ENCODE data around the gene TSC2. TPM values are rescaled to one million over a fixed set of nuclear protein-coding genes. Genes with fewer than 3 reads are reported as not detected.

Gene TSC2
- total and polyA plus RNA-seq, 2 of the 13 experiments (the other 11 are each of a cell fraction or from before 2014, with no cell fraction given) = 19.6 to 40.4 TPM

DNA sequence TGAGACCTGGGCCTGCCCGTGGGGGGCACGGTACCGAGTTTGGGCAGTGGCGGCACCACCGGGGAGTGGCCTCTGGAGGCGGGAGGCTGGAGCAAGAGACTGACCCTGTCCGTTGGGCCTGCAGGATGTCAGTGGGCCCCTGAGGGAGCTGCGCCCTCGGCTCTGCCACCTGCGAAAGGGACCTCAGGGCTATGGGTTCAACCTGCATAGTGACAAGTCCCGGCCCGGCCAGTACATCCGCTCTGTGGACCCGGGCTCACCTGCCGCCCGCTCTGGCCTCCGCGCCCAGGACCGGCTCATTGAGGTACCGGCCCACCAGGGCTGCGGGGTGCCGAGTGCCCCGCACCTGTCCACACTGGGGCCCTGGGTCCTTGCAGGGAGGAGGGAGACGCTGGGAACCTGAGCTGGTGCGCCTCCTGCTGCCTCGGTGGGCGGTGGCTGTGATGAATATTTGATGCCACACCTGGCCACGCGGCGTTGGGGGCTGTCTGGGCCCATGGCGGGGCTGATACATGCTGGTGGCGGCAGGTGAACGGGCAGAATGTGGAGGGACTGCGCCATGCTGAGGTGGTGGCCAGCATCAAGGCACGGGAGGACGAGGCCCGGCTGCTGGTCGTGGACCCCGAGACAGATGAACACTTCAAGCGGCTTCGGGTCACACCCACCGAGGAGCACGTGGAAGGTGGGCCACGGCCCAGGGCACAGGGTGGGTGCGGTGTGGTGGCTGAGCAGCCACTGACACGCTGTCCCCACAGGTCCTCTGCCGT lies 11.4 kb upstream of the TSC2 start (continued):
- TF ChIP-seq, protein P1, sequence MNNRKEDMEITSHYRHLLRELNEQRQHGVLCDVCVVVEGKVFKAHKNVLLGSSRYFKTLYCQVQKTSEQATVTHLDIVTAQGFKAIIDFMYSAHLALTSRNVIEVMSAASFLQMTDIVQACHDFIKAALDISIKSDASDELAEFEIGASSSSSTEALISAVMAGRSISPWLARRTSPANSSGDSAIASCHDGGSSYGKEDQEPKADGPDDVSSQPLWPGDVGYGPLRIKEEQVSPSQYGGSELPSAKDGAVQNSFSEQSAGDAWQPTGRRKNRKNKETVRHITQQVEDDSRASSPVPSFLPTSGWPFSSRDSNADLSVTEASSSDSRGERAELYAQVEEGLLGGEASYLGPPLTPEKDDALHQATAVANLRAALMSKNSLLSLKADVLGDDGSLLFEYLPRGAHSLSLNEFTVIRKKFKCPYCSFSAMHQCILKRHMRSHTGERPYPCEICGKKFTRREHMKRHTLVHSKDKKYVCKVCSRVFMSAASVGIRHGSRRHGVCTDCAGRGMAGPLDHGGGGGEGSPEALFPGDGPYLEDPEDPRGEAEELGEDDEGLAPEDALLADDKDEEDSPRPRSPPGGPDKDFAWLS (CRISPR knock-in tag; IDR thresholded peaks at IDR 0.05; ENCODE audit: borderline replicate concordance) = no peak
- TF ChIP-seq, protein P2, sequence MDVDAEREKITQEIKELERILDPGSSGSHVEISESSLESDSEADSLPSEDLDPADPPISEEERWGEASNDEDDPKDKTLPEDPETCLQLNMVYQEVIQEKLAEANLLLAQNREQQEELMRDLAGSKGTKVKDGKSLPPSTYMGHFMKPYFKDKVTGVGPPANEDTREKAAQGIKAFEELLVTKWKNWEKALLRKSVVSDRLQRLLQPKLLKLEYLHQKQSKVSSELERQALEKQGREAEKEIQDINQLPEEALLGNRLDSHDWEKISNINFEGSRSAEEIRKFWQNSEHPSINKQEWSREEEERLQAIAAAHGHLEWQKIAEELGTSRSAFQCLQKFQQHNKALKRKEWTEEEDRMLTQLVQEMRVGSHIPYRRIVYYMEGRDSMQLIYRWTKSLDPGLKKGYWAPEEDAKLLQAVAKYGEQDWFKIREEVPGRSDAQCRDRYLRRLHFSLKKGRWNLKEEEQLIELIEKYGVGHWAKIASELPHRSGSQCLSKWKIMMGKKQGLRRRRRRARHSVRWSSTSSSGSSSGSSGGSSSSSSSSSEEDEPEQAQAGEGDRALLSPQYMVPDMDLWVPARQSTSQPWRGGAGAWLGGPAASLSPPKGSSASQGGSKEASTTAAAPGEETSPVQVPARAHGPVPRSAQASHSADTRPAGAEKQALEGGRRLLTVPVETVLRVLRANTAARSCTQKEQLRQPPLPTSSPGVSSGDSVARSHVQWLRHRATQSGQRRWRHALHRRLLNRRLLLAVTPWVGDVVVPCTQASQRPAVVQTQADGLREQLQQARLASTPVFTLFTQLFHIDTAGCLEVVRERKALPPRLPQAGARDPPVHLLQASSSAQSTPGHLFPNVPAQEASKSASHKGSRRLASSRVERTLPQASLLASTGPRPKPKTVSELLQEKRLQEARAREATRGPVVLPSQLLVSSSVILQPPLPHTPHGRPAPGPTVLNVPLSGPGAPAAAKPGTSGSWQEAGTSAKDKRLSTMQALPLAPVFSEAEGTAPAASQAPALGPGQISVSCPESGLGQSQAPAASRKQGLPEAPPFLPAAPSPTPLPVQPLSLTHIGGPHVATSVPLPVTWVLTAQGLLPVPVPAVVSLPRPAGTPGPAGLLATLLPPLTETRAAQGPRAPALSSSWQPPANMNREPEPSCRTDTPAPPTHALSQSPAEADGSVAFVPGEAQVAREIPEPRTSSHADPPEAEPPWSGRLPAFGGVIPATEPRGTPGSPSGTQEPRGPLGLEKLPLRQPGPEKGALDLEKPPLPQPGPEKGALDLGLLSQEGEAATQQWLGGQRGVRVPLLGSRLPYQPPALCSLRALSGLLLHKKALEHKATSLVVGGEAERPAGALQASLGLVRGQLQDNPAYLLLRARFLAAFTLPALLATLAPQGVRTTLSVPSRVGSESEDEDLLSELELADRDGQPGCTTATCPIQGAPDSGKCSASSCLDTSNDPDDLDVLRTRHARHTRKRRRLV (CRISPR knock-in tag; IDR thresholded peaks at IDR 0.05) = no peak
- TF ChIP-seq AKAP8 (CRISPR knock-in tag; IDR thresholded peaks at IDR 0.05) (peak; percentile 38), ZNF44 (CRISPR knock-in tag; IDR thresholded peaks at IDR 0.05) (0 out of 2 replicates have a peak, but pooled peaks have one; percentile 10), ZFYVE20 (CRISPR knock-in tag; IDR thresholded peaks at IDR 0.05; ENCODE audit: borderline replicate concordance, low read depth) (no peak), ZNF746 (CRISPR knock-in tag; IDR thresholded peaks at IDR 0.05) (no peak), KLF13 (CRISPR knock-in tag; IDR thresholded peaks at IDR 0.05) (no peak), NFE2L2 (IDR thresholded peaks at IDR 0.05; ENCODE audit: low read length) (no peak), AHDC1 (CRISPR knock-in tag; IDR thresholded peaks at IDR 0.05; ENCODE audit: borderline replicate concordance) (no peak), RXRA (CRISPR knock-in tag; IDR thresholded peaks at IDR 0.05) (no peak), EP300 (IDR thresholded peaks at IDR 0.05; ENCODE audit: low read depth in 2 of 2, low read length in 2 of 2) (no peak), EP300 (CRISPR knock-in tag; IDR thresholded peaks at IDR 0.05; ENCODE audit: borderline replicate concordance) (no peak)
- TF ChIP-seq, protein P3, sequence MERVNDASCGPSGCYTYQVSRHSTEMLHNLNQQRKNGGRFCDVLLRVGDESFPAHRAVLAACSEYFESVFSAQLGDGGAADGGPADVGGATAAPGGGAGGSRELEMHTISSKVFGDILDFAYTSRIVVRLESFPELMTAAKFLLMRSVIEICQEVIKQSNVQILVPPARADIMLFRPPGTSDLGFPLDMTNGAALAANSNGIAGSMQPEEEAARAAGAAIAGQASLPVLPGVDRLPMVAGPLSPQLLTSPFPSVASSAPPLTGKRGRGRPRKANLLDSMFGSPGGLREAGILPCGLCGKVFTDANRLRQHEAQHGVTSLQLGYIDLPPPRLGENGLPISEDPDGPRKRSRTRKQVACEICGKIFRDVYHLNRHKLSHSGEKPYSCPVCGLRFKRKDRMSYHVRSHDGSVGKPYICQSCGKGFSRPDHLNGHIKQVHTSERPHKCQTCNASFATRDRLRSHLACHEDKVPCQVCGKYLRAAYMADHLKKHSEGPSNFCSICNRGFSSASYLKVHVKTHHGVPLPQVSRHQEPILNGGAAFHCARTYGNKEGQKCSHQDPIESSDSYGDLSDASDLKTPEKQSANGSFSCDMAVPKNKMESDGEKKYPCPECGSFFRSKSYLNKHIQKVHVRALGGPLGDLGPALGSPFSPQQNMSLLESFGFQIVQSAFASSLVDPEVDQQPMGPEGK (CRISPR knock-in tag; IDR thresholded peaks at IDR 0.05) = no peak
